HPDE6-E6E7 (cell line): Measurements from ENCODE around the gene ZNF502.

ENCODE experiments used
- DNase-seq: peaks from one replicate; pipeline ENCODE4 v3.0.0; 2011; ENCODE audit warnings: missing footprints; ENCODE audit errors: extremely low spot score

ZNF502 gene

DNA sequence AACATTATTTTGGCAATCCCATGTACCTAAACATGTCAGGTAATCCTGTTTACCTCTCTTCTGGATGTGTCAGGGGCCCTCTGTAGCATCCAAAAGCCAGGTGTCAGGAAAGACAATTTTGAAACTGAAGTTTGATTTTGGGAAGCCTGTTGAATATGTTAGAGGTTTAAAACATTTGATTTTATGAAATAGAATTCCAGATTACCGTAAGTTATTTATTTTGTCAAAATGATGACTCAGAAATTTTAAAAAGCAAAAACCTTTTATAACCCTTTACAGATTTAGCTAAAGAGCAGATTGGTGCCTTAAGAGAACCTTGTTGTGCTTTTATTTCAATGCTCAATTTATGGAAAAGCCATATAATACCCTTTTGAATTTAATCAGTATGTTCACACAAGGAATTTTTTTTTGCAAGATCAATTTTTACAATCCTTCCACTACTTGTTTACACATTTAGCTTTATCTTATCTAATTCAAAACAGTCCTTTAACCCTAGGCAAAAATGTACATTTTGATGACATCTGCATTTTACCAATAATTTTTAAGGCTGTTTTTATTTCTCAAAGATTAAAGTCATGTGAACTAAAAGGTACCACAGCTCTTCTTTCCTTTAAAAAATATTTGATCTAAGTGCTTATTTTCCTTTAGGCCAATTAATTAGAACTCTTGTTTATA, 59.1 kb downstream of the ZNF502 start:
- DNase-seq = no peak

DNA sequence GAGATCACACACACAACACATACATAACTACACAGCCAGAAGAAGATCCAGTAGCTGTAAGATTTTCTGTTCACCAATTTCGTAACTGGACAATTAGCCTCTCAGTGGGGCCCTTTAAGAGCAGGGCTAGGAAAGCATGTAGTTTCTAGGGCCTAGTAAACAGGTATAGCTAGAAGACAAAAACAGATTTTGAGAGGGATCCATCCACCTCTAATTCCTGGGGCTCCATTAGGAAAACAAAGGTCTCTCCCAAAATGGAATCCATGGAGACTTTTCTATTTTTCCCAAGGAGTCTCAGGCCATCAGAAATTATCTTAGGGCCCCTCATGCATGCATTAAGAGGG, 59.6 kb downstream of the ZNF502 start:
- DNase-seq = no peak
